ENCODE results near the gene ARAP3. TPM values are rescaled to one million over a fixed set of nuclear protein-coding genes. Genes with fewer than 3 reads are reported as not detected.

The ARAP3 gene
- total RNA-seq, 1 experiment from 2014 or later: 27.6 TPM

GRCh38 chr5:141685591-141685990 is 3.6 kb upstream of the ARAP3 start:
- no peak overlapping the region for H3K4ac ChIP-seq (ENCODE audit: low read depth, low read length)
- Mint-ChIP-seq H3K4me3 (no peak overlapping the region), H3K36me3 (ENCODE audit: insufficient read depth in 1 of 3, low read depth in 3 of 3) (no peaks in the 10 kb centered on the region; a peak in 1 of 7 replicates), H3K27me3 (ENCODE audit: low read depth) (peaks cover 6% of the 10 kb centered on the region), H3K9me3 (no peaks in the 10 kb centered on the region), H3K4me1 (peaks cover 39 to 42% of the 10 kb centered on the region in 2 experiments), H3K27ac (no peak overlapping the region)
- H3K79me2 ChIP-seq (ENCODE audit: insufficient read depth, low read length): no peaks in the 10 kb centered on the region
- no peak overlapping the region for H2BK20ac ChIP-seq (ENCODE audit: low read depth, low read length, poor library complexity, severe bottlenecking)
- no peak overlapping the region for H2BK12ac ChIP-seq (ENCODE audit: insufficient read length, low read depth, low read length)
- no peak overlapping the region for H2BK15ac ChIP-seq (ENCODE audit: low read depth, low read length)
- DNase-seq: no peak
- H3K9ac ChIP-seq (ENCODE audit: extremely low read depth, insufficient read length, low read length): no peak overlapping the region
- no peak overlapping the region for H3K56ac ChIP-seq (ENCODE audit: insufficient read length, low read depth, low read length)
- no peak overlapping the region for H3K27ac ChIP-seq (ENCODE audit: insufficient read length, low read depth, low read length)
- H2AFZ ChIP-seq (ENCODE audit: low read length): no peak overlapping the region
- no peak overlapping the region for H2BK120ac ChIP-seq (ENCODE audit: low read depth, low read length, poor library complexity, severe bottlenecking)
- H2AK5ac ChIP-seq (ENCODE audit: insufficient read length, low read length): no peak overlapping the region
- peaks cover 13% of the 10 kb centered on the region for H3K23me2 ChIP-seq (ENCODE audit: insufficient read length, low read depth, low read length, poor library complexity, severe bottlenecking)
- no peak overlapping the region for H3K14ac ChIP-seq (ENCODE audit: insufficient read depth, low read length)
- H3K18ac ChIP-seq (ENCODE audit: insufficient read length, low read depth, low read length): no peak overlapping the region
- WGBS (ENCODE audit: extremely low coverage, insufficient read length, low lambda C conversion rate): no CpG with 5 or more reads among the region's 1 CpG
- no peak overlapping the region for H4K91ac ChIP-seq (ENCODE audit: insufficient read length, low read depth, low read length)
- H3K79me1 ChIP-seq (ENCODE audit: insufficient read depth, low read depth, low read length, poor library complexity, severe bottlenecking): no peaks in the 10 kb centered on the region
- no peak overlapping the region for H2BK5ac ChIP-seq (ENCODE audit: insufficient read length, low read length)
- no peak overlapping the region for H4K5ac ChIP-seq (ENCODE audit: insufficient read length, low read depth, low read length)
- H3K9me3 ChIP-seq (ENCODE audit: control insufficient read depth, low read depth, low read length): no peaks in the 10 kb centered on the region
- H3K4me2 ChIP-seq (ENCODE audit: insufficient read depth, insufficient read length, low read length): no peak overlapping the region
- no peak overlapping the region for H3K23ac ChIP-seq (ENCODE audit: insufficient read length, low read depth, low read length)
- H3K27me3 ChIP-seq (ENCODE audit: insufficient read depth, low read length): no peaks in the 10 kb centered on the region
- H3K4me1 ChIP-seq (ENCODE audit: insufficient read depth, low read length): peaks cover 3% of the 10 kb centered on the region
- no peak overlapping the region for H4K8ac ChIP-seq (replicated peaks; ENCODE audit: insufficient read length, low read depth, low read length)
- no peaks in the 10 kb centered on the region for H4K20me1 ChIP-seq (ENCODE audit: control insufficient read depth, insufficient read depth, insufficient read length)
- no peak overlapping the region for H3T11ph ChIP-seq (ENCODE audit: low read length)
- no peak for TF ChIP-seq CTCF (conservative IDR thresholded peaks at IDR 0.05)

Data from H9 (cell line).